ENCODE results near the gene CYTIP.
"Not testable (repeated sequence)": the region's sequence is repeated elsewhere in the genome, so short reads cannot be mapped to it uniquely, and the experiment has no call there.

CYTIP gene

GRCh38 chr2:157375384-157375783 is 68.5 kb downstream of the CYTIP start:
- DNase-seq (ENCODE audit: insufficient read length, low spot score): no peak
- no peak for FAIRE-seq
- TF ChIP-seq, protein P1, sequence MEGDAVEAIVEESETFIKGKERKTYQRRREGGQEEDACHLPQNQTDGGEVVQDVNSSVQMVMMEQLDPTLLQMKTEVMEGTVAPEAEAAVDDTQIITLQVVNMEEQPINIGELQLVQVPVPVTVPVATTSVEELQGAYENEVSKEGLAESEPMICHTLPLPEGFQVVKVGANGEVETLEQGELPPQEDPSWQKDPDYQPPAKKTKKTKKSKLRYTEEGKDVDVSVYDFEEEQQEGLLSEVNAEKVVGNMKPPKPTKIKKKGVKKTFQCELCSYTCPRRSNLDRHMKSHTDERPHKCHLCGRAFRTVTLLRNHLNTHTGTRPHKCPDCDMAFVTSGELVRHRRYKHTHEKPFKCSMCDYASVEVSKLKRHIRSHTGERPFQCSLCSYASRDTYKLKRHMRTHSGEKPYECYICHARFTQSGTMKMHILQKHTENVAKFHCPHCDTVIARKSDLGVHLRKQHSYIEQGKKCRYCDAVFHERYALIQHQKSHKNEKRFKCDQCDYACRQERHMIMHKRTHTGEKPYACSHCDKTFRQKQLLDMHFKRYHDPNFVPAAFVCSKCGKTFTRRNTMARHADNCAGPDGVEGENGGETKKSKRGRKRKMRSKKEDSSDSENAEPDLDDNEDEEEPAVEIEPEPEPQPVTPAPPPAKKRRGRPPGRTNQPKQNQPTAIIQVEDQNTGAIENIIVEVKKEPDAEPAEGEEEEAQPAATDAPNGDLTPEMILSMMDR (IDR thresholded peaks at IDR 0.05; ENCODE audit: insufficient read depth, missing control alignments): no peak

- DNase-seq (ENCODE audit: insufficient read length, low spot score); FAIRE-seq: not testable (repeated sequence)
Observed at GRCh38 chr2:157368508-157368907, 75.4 kb downstream of the CYTIP start.

- TF ChIP-seq, protein P1 (IDR thresholded peaks at IDR 0.05; ENCODE audit: insufficient read depth, missing control alignments): no peak
- DNase-seq (ENCODE audit: insufficient read length, low spot score): no peak
- FAIRE-seq: no peak
Observed at GRCh38 chr2:157367704-157368103, 76.2 kb downstream of the CYTIP start.

Measured in D721Med (cell line).